ENCODE measurements around the gene TAPBP.
"Not testable (repeated sequence)": the region's sequence is repeated elsewhere in the genome, so short reads cannot be mapped to it uniquely, and the experiment has no call there.

The TAPBP gene

GRCh38 chr6:33295621-33296369 lies 18.1 kb downstream of the TAPBP start:
- Mint-ChIP-seq H3K27me3 (no peaks in the 10 kb centered on the region), H3K36me3 (peaks cover 3% of the 10 kb centered on the region), H3K27ac (peak overlapping the region; percentile 55), H3K9me3 (ENCODE audit: low read depth) (no peaks in the 10 kb centered on the region), H3K4me1 (ENCODE audit: low read depth) (peaks cover 32% of the 10 kb centered on the region), H3K4me3 (peak overlapping the region; percentile 23)

- Mint-ChIP-seq H3K36me3 (peaks cover 2% of the 10 kb centered on the region), H3K4me3 (peak overlapping the region; percentile 5), H3K4me1 (ENCODE audit: low read depth) (peaks cover 31% of the 10 kb centered on the region), H3K27ac (no peak overlapping the region), H3K9me3 (ENCODE audit: low read depth) (no peaks in the 10 kb centered on the region), H3K27me3 (no peaks in the 10 kb centered on the region)
These were observed 19.6 kb downstream of the TAPBP start for GRCh38 chr6:33294086-33294823.

GRCh38 chr6:33292996-33293682 lies 20.7 kb downstream of the TAPBP start:
- peak overlapping the region; percentile 30 for H3K27ac Mint-ChIP-seq
- H3K9me3 Mint-ChIP-seq (ENCODE audit: low read depth) = no peaks in the 10 kb centered on the region
- H3K36me3 Mint-ChIP-seq = peaks cover 2% of the 10 kb centered on the region
- peaks cover 36% of the 10 kb centered on the region for H3K4me1 Mint-ChIP-seq (ENCODE audit: low read depth)
- no peaks in the 10 kb centered on the region for H3K27me3 Mint-ChIP-seq
- H3K4me3 Mint-ChIP-seq = no peak overlapping the region

- no peaks in the 10 kb centered on the region for H3K27me3 Mint-ChIP-seq
- H3K4me1 Mint-ChIP-seq (ENCODE audit: low read depth) = peaks cover 37% of the 10 kb centered on the region
- peaks cover 6% of the 10 kb centered on the region for H3K36me3 Mint-ChIP-seq
- peak overlapping the region; percentile 99 for H3K4me3 Mint-ChIP-seq
- H3K27ac Mint-ChIP-seq = peak overlapping the region; percentile 91
- H3K9me3 Mint-ChIP-seq (ENCODE audit: low read depth) = no peaks in the 10 kb centered on the region
These were observed 23.4 kb downstream of the TAPBP start for GRCh38 chr6:33290459-33290858.

GRCh38 chr6:33289784-33290315 lies 24.0 kb downstream of the TAPBP start:
- peak overlapping the region; percentile 99 for H3K4me3 Mint-ChIP-seq
- peak overlapping the region; percentile 91 for H3K27ac Mint-ChIP-seq
- H3K27me3 Mint-ChIP-seq = no peaks in the 10 kb centered on the region
- peaks cover 6% of the 10 kb centered on the region for H3K36me3 Mint-ChIP-seq
- no peaks in the 10 kb centered on the region for H3K9me3 Mint-ChIP-seq (ENCODE audit: low read depth)
- H3K4me1 Mint-ChIP-seq (ENCODE audit: low read depth) = peaks cover 37% of the 10 kb centered on the region

GRCh38 chr6:33288921-33289783 lies 24.7 kb downstream of the TAPBP start, which contains the start of the genes PFDN6 and WDR46:
PFDN6 (plus strand) TSS chr6:33289601; CDS start chr6:33289857, 256 bp downstream.
WDR46 (minus strand) TSS chr6:33289239; CDS start chr6:33289170, 69 bp downstream.
- Mint-ChIP-seq H3K9me3 (ENCODE audit: low read depth) (no peaks in the 10 kb centered on the region), H3K27ac (peak within 1 kb of the TSS; percentile 91), H3K36me3 (peaks cover 6% of the 10 kb centered on the region), H3K27me3 (no peaks in the 10 kb centered on the region), H3K4me1 (ENCODE audit: low read depth) (peaks cover 37% of the 10 kb centered on the region), H3K4me3 (peak within 1 kb of the TSS; percentile 99)

- Mint-ChIP-seq H3K4me3 (peak overlapping the region; percentile 99), H3K4me1 (ENCODE audit: low read depth) (peaks cover 37% of the 10 kb centered on the region), H3K36me3 (peaks cover 6% of the 10 kb centered on the region), H3K9me3 (ENCODE audit: low read depth) (no peaks in the 10 kb centered on the region), H3K27me3 (no peaks in the 10 kb centered on the region), H3K27ac (peak overlapping the region; percentile 91)
These were observed 25.5 kb downstream of the TAPBP start for GRCh38 chr6:33288141-33288920.

- Mint-ChIP-seq H3K4me3 (peak overlapping the region; percentile 99), H3K36me3 (peaks cover 6% of the 10 kb centered on the region), H3K27ac (peak overlapping the region; percentile 35), H3K9me3 (ENCODE audit: low read depth) (no peaks in the 10 kb centered on the region), H3K27me3 (no peaks in the 10 kb centered on the region), H3K4me1 (ENCODE audit: low read depth) (peaks cover 37% of the 10 kb centered on the region)
These were observed 26.6 kb downstream of the TAPBP start for GRCh38 chr6:33286946-33287914.

GRCh38 chr6:33285214-33285613 lies 28.7 kb downstream of the TAPBP start:
- not testable (repeated sequence) for H3K36me3 Mint-ChIP-seq; H3K27ac Mint-ChIP-seq; H3K27me3 Mint-ChIP-seq; H3K9me3 Mint-ChIP-seq (ENCODE audit: low read depth); H3K4me3 Mint-ChIP-seq
- peaks cover 29% of the 10 kb centered on the region for H3K4me1 Mint-ChIP-seq (ENCODE audit: low read depth)

GRCh38 chr6:33280539-33280938 lies 33.3 kb downstream of the TAPBP start:
- no peak overlapping the region for H3K4me3 Mint-ChIP-seq
- H3K27ac Mint-ChIP-seq = peak overlapping the region; percentile 61
- H3K36me3 Mint-ChIP-seq = no peaks in the 10 kb centered on the region
- no peaks in the 10 kb centered on the region for H3K9me3 Mint-ChIP-seq (ENCODE audit: low read depth)
- peaks cover 27% of the 10 kb centered on the region for H3K4me1 Mint-ChIP-seq (ENCODE audit: low read depth)
- H3K27me3 Mint-ChIP-seq = no peaks in the 10 kb centered on the region

- H3K4me1 Mint-ChIP-seq (ENCODE audit: low read depth) = peaks cover 30% of the 10 kb centered on the region
- H3K4me3 Mint-ChIP-seq = no peak overlapping the region
- H3K36me3 Mint-ChIP-seq = no peaks in the 10 kb centered on the region
- H3K9me3 Mint-ChIP-seq (ENCODE audit: low read depth) = no peaks in the 10 kb centered on the region
- H3K27me3 Mint-ChIP-seq = no peaks in the 10 kb centered on the region
- H3K27ac Mint-ChIP-seq = no peak overlapping the region
These were observed 33.8 kb downstream of the TAPBP start for GRCh38 chr6:33279971-33280511.

- H3K9me3 Mint-ChIP-seq (ENCODE audit: low read depth) = no peaks in the 10 kb centered on the region
- peaks cover 38% of the 10 kb centered on the region for H3K4me1 Mint-ChIP-seq (ENCODE audit: low read depth)
- no peak overlapping the region for H3K27ac Mint-ChIP-seq
- H3K4me3 Mint-ChIP-seq = no peak overlapping the region
- H3K36me3 Mint-ChIP-seq = peaks cover 7% of the 10 kb centered on the region
- no peaks in the 10 kb centered on the region for H3K27me3 Mint-ChIP-seq
These were observed 34.6 kb downstream of the TAPBP start for GRCh38 chr6:33279257-33279695.
